Lower leg skin (tissue), 4 donors: Measurements from ENCODE around the gene ADAM19. TPM values are rescaled to one million over a fixed set of nuclear protein-coding genes. Genes with fewer than 3 reads are reported as not detected.

Experiments
- DNase-seq, 2 donors: peaks; one replicate each; pipeline ENCODE4 v3.0.0-alpha.2; 2019; ENCODE audit warnings: low spot score in 2 of 2
- H3K4me3 ChIP-seq: fragments of 200-600 bp; sonication (generic); 2 replicates; pipeline ENCODE4 v1.5.1; 2017; ENCODE audit warnings: mild to moderate bottlenecking, low read depth; ENCODE audit not compliant: poor library complexity, severe bottlenecking
- POLR2A ChIP-seq, 2 donors: fragments of 450-650 bp; IDR thresholded peaks; one replicate each; pipeline ENCODE4 v1.6.1; 2016 to 2017; ENCODE audit warnings: antibody characterized with exemption in 2 of 2, mild to moderate bottlenecking in 1 of 2, moderate library complexity in 1 of 2
- WGBS, 2 donors: methylation state at CpG; one replicate each; pipeline ENCODE4 v1.1.5; 2018; 5-methylcytosine and 5-hydroxymethylcytosine counted together
- intact Hi-C: fragments of 100-400 bp; cut with DNase I; formaldehyde crosslinking; loops from one replicate; pipeline ENCODE4 v1.15.0; 2023; ENCODE audit warnings: low total_unique reads
- total RNA-seq, 4 donors: library from RNA; depleted of rRNA; stranded (reverse); fragments of >200 nt; gene quantifications; one replicate each; pipeline ENCODE4 v1.1.0, GENCODE V29; 2016
- TF ChIP-seq, protein P1 (sequence below), 3 donors: fragments of 450-650 bp; IDR thresholded peaks; one replicate each; pipeline ENCODE4 v1.5.1; 2016; ENCODE audit warnings: antibody characterized with exemption in 3 of 3, mild to moderate bottlenecking in 3 of 3, moderate library complexity in 2 of 3

The ADAM19 gene
- total RNA-seq, 4 donors from 2014 or later, result 0.68 to 1.7 (median 1.0) TPM

DNA sequence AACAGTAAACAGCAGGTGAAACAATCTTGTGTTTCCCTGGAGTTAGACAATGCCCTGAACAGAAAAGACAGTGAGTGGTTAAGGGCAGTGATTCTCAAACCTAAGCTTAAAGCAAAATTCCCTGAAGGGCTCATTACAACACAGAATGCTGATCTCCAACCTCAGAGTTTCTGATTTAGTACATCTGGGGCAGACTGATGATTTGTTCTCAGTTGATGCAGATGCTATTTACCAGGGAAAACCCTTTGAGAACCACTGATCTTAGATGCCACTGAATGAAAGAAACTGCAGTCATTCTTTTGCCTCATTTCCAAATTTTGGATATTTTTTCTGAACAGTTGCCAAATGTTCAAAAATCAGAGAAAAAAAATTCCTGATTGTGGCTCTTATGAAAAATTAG, 18.7 kb upstream of the ADAM19 start:
- no peak for DNase-seq
- TF ChIP-seq POLR2A (IDR thresholded peaks at IDR 0.05), result no peak
- TF ChIP-seq, protein P1, sequence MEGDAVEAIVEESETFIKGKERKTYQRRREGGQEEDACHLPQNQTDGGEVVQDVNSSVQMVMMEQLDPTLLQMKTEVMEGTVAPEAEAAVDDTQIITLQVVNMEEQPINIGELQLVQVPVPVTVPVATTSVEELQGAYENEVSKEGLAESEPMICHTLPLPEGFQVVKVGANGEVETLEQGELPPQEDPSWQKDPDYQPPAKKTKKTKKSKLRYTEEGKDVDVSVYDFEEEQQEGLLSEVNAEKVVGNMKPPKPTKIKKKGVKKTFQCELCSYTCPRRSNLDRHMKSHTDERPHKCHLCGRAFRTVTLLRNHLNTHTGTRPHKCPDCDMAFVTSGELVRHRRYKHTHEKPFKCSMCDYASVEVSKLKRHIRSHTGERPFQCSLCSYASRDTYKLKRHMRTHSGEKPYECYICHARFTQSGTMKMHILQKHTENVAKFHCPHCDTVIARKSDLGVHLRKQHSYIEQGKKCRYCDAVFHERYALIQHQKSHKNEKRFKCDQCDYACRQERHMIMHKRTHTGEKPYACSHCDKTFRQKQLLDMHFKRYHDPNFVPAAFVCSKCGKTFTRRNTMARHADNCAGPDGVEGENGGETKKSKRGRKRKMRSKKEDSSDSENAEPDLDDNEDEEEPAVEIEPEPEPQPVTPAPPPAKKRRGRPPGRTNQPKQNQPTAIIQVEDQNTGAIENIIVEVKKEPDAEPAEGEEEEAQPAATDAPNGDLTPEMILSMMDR (IDR thresholded peaks at IDR 0.05), result no peak
- intact Hi-C loops, result loop anchor here (5.0 kb wide), 1 partner anchor 432 kb away; no protein-coding TSS in a partner anchor
- no peak overlapping the region for H3K4me3 ChIP-seq

- TF ChIP-seq POLR2A (IDR thresholded peaks at IDR 0.05), result no peak
- TF ChIP-seq, protein P1 (IDR thresholded peaks at IDR 0.05), result no peak
- intact Hi-C loops, result loop anchor here (5.0 kb wide), 1 partner anchor 431 kb away; no protein-coding TSS in a partner anchor
- DNase-seq, result no peak
- H3K4me3 ChIP-seq, result no peak overlapping the region
- WGBS, 2 donors, result 67 to 76% methylated on average over 6 of the region's 6 CpGs
These were observed 17.6 kb upstream of the ADAM19 start for GRCh38 chr5:157593052-157593757.

- intact Hi-C loops, result loop anchor here (5.0 kb wide), 1 partner anchor 430 kb away; no protein-coding TSS in a partner anchor
- TF ChIP-seq POLR2A (IDR thresholded peaks at IDR 0.05), result no peak
- TF ChIP-seq, protein P1 (IDR thresholded peaks at IDR 0.05), result no peak
- H3K4me3 ChIP-seq, result no peak overlapping the region
- DNase-seq, result no peak
- WGBS, 2 donors, result 61 to 70% methylated on average over 3 of the region's 3 CpGs
These were observed 17.0 kb upstream of the ADAM19 start for GRCh38 chr5:157592594-157592993.

DNA sequence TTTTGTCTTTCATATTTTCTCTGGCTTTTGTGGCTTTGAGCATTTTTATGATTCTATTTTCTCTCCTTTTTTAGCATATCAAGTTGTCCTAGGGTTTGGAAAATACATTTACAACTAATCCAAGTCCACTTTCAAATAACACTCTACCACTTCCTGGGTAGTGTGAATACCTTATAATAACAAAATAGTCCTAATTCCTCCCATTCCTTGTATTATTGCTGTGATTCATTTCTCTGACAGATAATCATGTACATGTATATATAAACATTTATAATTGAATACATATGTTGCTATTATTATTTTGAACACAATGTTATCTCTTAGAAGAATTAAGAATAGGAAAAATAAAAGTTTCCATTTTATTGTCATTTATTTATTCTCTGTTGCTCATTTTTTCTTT, 14.9 kb upstream of the ADAM19 start:
- intact Hi-C loops, result loop anchor here (5.0 kb wide), 1 partner anchor 428 kb away; no protein-coding TSS in a partner anchor
- no peak overlapping the region for H3K4me3 ChIP-seq
- TF ChIP-seq, protein P1 (IDR thresholded peaks at IDR 0.05), result no peak
- no peak for TF ChIP-seq POLR2A (IDR thresholded peaks at IDR 0.05)
- no peak for DNase-seq

DNA sequence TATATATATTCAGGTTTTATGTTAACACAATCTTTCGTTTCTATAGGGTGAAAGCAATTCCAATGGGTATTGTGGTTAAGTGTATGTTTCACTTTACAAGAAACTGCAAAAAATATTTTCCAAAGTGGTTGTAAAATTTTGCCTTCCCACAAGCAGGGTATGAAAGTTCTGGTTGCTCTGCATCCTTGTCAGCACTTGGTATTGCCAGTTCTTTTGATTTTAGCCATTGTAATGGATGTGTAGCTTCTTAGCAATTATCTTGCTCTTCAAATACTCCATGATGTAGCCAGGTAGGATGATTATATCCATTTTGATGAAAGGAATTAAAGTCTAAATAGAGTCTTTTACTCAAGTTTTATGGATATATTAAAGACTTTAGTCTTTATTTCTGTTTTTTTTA, 9.1 kb upstream of the ADAM19 start:
- 83 to 84% methylated on average over 1 of the region's 1 CpG for WGBS, 2 donors
- intact Hi-C loops, result no loop called here
- no peak for TF ChIP-seq POLR2A (IDR thresholded peaks at IDR 0.05)
- TF ChIP-seq, protein P1 (IDR thresholded peaks at IDR 0.05), result no peak

More for the DNA sequence above, 9.1 kb upstream of the ADAM19 start:
- no peak for DNase-seq
- H3K4me3 ChIP-seq, result no peak overlapping the region
